Panc1 (cell line): Measurements from ENCODE around the gene GAS7.

ENCODE experiments used
- SIN3A ChIP-seq: IDR thresholded peaks from 2 replicates; pipeline ENCODE4 v1.6.1; 2012; ENCODE audit warnings: low read depth, mild to moderate bottlenecking, low read length, moderate library complexity, borderline replicate concordance; ENCODE audit not compliant: insufficient read depth
- TF ChIP-seq, protein P1 (sequence below): fragments of 450-650 bp; IDR thresholded peaks from 2 replicates; pipeline ENCODE4 v1.5.1; 2017; ENCODE audit warnings: mild to moderate bottlenecking

GRCh38 chr17:9868552-9868951 lies 329.9 kb downstream of the GAS7 start:
- TF ChIP-seq SIN3A: no peak
- TF ChIP-seq, protein P1, sequence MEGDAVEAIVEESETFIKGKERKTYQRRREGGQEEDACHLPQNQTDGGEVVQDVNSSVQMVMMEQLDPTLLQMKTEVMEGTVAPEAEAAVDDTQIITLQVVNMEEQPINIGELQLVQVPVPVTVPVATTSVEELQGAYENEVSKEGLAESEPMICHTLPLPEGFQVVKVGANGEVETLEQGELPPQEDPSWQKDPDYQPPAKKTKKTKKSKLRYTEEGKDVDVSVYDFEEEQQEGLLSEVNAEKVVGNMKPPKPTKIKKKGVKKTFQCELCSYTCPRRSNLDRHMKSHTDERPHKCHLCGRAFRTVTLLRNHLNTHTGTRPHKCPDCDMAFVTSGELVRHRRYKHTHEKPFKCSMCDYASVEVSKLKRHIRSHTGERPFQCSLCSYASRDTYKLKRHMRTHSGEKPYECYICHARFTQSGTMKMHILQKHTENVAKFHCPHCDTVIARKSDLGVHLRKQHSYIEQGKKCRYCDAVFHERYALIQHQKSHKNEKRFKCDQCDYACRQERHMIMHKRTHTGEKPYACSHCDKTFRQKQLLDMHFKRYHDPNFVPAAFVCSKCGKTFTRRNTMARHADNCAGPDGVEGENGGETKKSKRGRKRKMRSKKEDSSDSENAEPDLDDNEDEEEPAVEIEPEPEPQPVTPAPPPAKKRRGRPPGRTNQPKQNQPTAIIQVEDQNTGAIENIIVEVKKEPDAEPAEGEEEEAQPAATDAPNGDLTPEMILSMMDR: no peak
